Ovary (tissue), 9 donors: ENCODE measurements around the gene MDH1. TPM values are rescaled to one million over a fixed set of nuclear protein-coding genes. Genes with fewer than 3 reads are reported as not detected.

Experiments
- DNase-seq, 5 donors: peaks; one replicate each; pipeline ENCODE4 v3.0.0-alpha.2; 2019 to 2020
- H3K27ac ChIP-seq, 2 donors: fragments of 200-600 bp; one replicate each; pipeline versions ENCODE4 v1.5.1 to v1.8.0; 2019 to 2022
- H3K27me3 ChIP-seq: fragments of 200-600 bp; one replicate; pipeline ENCODE4 v1.8.0; 2022
- H3K36me3 ChIP-seq: fragments of 200-600 bp; sonication (generic); one replicate; pipeline ENCODE4 v1.5.1; 2019
- H3K4me1 ChIP-seq: one replicate; pipeline ENCODE4 v1.8.1; 2013; ENCODE audit warnings: mild to moderate bottlenecking, moderate library complexity; ENCODE audit not compliant: insufficient read depth
- H3K4me3 ChIP-seq: fragments of 200-600 bp; sonication (generic); one replicate; pipeline ENCODE4 v1.5.1; 2017
- H3K9me3 ChIP-seq, 2 donors: fragments of 200-600 bp in 1 of 2; sonication (generic) in 1 of 2; one replicate each; pipeline versions ENCODE4 v1.5.1 to v1.8.1; 2013 to 2019; ENCODE audit warnings: mild to moderate bottlenecking in 1 of 2, moderate library complexity in 1 of 2
- EP300 ChIP-seq: sonication (generic); formaldehyde crosslinking; IDR thresholded peaks from one replicate; pipeline ENCODE4 v1.6.1; 2017; ENCODE audit warnings: antibody characterized with exemption
- POLR2A ChIP-seq: fragments of 450-650 bp; IDR thresholded peaks from one replicate; pipeline ENCODE4 v1.6.1; 2017; ENCODE audit warnings: antibody characterized with exemption, mild to moderate bottlenecking, moderate library complexity
- WGBS, 3 donors: extraction: QIAGEN DNeasy Blood & Tissue Kit in 1 of 3; methylation state at CpG; one replicate each; pipeline versions ENCODE4 v1.1.5 to v1.1.7; 2013 to 2017; 5-methylcytosine and 5-hydroxymethylcytosine counted together
- intact Hi-C, 4 donors: fragments of 100-400 bp; cut with DNase I; formaldehyde crosslinking; loops; one replicate each; pipeline versions ENCODE4 v1.11.0 to v1.15.1; 2022 to 2023
- polyA plus RNA-seq, 2 donors: library from polyadenylated mRNA; stranded (reverse); fragments of 200-250 nt in 1 of 2; fragments of 350-450 nt in 1 of 2; fragmentation: Illumina TruSeq in 1 of 2; extraction: RNeasy Lipid Tissue Mini Kit (QIAGEN cat#74804) in 1 of 2; gene quantifications; one replicate each; pipeline ENCODE4 v1.2.3, GENCODE V29; 2013 to 2014
- total RNA-seq, 7 donors: library from RNA; depleted of rRNA in 2 of 7; stranded (reverse); fragments of >200 nt in 2 of 7; fragmentation: NEBNext Ultra II Directional in 3 of 7; extraction: Animal tissue kit (Norgen Biotek cat#: 25700) in 3 of 7; gene quantifications; one replicate each; pipeline versions ENCODE4 v1.1.0 to v1.2.4, GENCODE V29; 2016 to 2023
- TF ChIP-seq, protein P1 (sequence below), 3 donors: fragments of 450-650 bp in 2 of 3; fragments of 200-600 bp in 1 of 3; IDR thresholded peaks; one replicate each; pipeline versions ENCODE4 v1.5.1 to v1.8.0; 2016 to 2022; ENCODE audit warnings: antibody characterized with exemption in 3 of 3, mild to moderate bottlenecking in 1 of 3
- donor health status: DM: no; HTN: no; CAD: no; lungs with moderate emphysema.
- donor health status: DM: no; HTN: no; CAD: no.
- donor health status: Bipolar disorder and iron deficiency.
- donor health status: DM: yes; HTN: yes; CAD: no.
- donor health status: DM: no; HTN: no; CAD: no.
- donor health status: DM: yes; HTN: yes; CAD: no.

Gene MDH1
- total and polyA plus RNA-seq, 9 donors: 72.3 to 126 (median 87.1) TPM

DNA sequence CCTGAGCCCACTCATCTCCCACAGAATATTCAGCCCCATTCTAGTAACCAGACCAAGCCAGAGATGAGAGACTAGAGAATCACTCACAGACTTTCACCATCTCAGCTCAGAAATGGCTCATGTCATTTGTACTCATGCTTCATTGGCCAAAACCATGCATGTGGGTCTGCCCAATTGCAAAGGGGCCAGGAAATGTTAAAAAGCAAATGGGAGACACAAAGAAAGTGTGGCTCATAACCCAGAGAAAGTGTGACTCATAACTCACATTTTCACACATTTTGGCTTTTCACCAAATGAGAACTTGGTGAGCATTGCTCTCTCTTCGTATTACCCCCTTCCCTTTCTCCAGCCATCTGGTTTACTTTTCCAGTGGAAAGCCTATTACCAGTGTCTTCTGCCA, 66.2 kb downstream of the MDH1 start:
- no peaks in the 10 kb centered on the region for H3K36me3 ChIP-seq
- intact Hi-C loops: no loop called here
- H3K4me1 ChIP-seq: peaks cover 2% of the 10 kb centered on the region
- DNase-seq: no peak
- TF ChIP-seq, protein P1, sequence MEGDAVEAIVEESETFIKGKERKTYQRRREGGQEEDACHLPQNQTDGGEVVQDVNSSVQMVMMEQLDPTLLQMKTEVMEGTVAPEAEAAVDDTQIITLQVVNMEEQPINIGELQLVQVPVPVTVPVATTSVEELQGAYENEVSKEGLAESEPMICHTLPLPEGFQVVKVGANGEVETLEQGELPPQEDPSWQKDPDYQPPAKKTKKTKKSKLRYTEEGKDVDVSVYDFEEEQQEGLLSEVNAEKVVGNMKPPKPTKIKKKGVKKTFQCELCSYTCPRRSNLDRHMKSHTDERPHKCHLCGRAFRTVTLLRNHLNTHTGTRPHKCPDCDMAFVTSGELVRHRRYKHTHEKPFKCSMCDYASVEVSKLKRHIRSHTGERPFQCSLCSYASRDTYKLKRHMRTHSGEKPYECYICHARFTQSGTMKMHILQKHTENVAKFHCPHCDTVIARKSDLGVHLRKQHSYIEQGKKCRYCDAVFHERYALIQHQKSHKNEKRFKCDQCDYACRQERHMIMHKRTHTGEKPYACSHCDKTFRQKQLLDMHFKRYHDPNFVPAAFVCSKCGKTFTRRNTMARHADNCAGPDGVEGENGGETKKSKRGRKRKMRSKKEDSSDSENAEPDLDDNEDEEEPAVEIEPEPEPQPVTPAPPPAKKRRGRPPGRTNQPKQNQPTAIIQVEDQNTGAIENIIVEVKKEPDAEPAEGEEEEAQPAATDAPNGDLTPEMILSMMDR (IDR thresholded peaks at IDR 0.05): no peak
- TF ChIP-seq POLR2A: no peak
- TF ChIP-seq EP300: no peak
- H3K27me3 ChIP-seq: no peaks in the 10 kb centered on the region
- WGBS, 3 donors: 75 to 85% (median 79%) methylated on average over 1 of the region's 1 CpG
- H3K4me3 ChIP-seq: no peak overlapping the region
- no peaks in the 10 kb centered on the region for H3K9me3 ChIP-seq
- H3K27ac ChIP-seq: no peak overlapping the region

Other genes with a start within 250 kb of the MDH1 start
- 10 to 100 TPM; 11.7 to 29.6 (median 16.3) TPM for gene WDPCP, start 486 bp upstream of the MDH1 start, total RNA-seq
- gene WDPCP, start 486 bp upstream of the MDH1 start, polyA plus RNA-seq: 1 to 10 TPM; 4.0 to 5.0 TPM